IPS-15b (cell line): ENCODE results near the gene TNPO3.
"Not testable (repeated sequence)": the region's sequence is repeated elsewhere in the genome, so short reads cannot be mapped to it uniquely, and the experiment has no call there.

Experiments used
- H3K27me3 ChIP-seq: one replicate; pipeline ENCODE4 v1.6.1; 2013; ENCODE audit warnings: low read length; ENCODE audit not compliant: control insufficient read depth, insufficient read depth
- H3K36me3 ChIP-seq: one replicate; pipeline ENCODE4 v1.6.1; 2013; ENCODE audit warnings: low read length; ENCODE audit not compliant: control insufficient read depth, insufficient read depth
- H3K4me1 ChIP-seq: one replicate; pipeline ENCODE4 v1.6.1; 2013; ENCODE audit warnings: mild to moderate bottlenecking, low read length; ENCODE audit not compliant: control insufficient read depth, insufficient read depth
- H3K4me3 ChIP-seq: one replicate; pipeline ENCODE4 v1.5.1; 2013; ENCODE audit warnings: low read depth, low read length
- H3K9ac ChIP-seq: one replicate; pipeline ENCODE4 v1.6.1; 2013; ENCODE audit warnings: low read depth, mild to moderate bottlenecking, low read length
- H3K9me3 ChIP-seq: one replicate; pipeline ENCODE4 v1.6.1; 2013; ENCODE audit warnings: mild to moderate bottlenecking, low read length; ENCODE audit not compliant: control insufficient read depth, insufficient read depth

The TNPO3 gene

DNA sequence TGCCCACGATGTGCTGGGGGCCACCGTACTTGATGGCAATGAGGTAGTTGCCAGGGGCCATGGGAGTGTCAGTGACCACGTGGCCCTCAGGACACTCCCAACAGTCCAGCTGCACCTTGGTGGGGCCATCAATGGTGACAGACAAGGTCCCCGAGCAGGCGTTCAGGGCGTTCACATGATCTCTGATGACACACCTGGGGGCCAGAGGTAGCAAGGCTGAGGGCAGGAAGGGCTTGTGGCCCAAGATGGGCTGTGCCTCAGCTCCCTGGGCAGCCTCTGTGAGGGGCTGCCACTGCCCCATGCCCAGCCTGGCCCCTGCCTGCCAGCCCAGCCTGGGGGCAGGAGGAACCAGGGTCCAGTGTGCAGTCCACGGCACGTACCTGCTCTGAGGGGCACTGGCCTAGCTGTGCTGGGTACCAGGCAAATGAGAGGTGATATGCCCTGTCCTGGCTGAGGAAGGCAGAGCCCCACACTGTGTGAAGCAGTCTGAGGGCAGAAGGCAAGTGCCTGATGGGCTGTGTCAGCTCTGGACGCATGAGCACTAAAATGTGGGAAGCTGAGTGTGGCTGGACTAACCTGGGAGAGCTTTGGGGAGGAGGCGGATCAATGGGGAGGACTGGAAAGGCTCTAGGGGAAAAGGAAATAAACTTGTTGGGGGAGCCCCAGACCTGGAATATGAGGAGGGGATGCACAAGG lies 140.9 kb downstream of the TNPO3 start:
- H3K36me3 ChIP-seq: peaks cover 2% of the 10 kb centered on the region
- H3K9ac ChIP-seq: no peak overlapping the region
- peaks cover 14% of the 10 kb centered on the region for H3K4me1 ChIP-seq
- no peaks in the 10 kb centered on the region for H3K9me3 ChIP-seq
- H3K27me3 ChIP-seq: peaks cover 43% of the 10 kb centered on the region
- H3K4me3 ChIP-seq: no peak overlapping the region

GRCh38 chr7:128912709-128913495 lies 142.0 kb downstream of the TNPO3 start:
- Histone ChIP-seq H3K27me3 (peaks cover 44% of the 10 kb centered on the region), H3K4me1 (peaks cover 14% of the 10 kb centered on the region)
- H3K4me3 ChIP-seq, H3K9ac ChIP-seq, H3K9me3 ChIP-seq, H3K36me3 ChIP-seq: not testable (repeated sequence)

DNA sequence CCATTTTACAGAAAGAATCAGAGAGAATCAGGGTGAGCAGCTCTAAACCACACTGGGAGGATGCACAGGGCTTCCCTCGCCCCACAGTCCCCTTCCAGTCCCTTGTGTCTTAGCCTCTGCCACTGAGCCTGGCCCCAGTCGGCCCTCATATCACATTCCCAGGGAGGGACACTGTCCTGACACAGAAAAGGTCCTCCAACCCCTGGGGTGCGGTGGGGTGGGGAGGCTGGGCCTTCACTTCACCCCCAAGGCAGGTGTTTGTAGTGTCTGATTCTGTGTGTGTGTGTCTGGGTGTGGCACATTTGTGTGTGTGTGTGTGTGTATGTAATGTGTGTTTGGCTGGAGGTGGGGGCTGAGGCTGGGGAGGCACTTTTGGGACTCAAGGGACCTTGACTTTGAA lies 142.6 kb downstream of the TNPO3 start:
- no peak overlapping the region for H3K4me3 ChIP-seq
- H3K36me3 ChIP-seq: peaks cover 2% of the 10 kb centered on the region
- no peaks in the 10 kb centered on the region for H3K9me3 ChIP-seq
- H3K4me1 ChIP-seq: peaks cover 14% of the 10 kb centered on the region
- H3K9ac ChIP-seq: no peak overlapping the region
- peaks cover 44% of the 10 kb centered on the region for H3K27me3 ChIP-seq

GRCh38 chr7:128911423-128912031 lies 143.4 kb downstream of the TNPO3 start:
- Histone ChIP-seq H3K9ac (peak overlapping the region; percentile 37), H3K4me1 (peaks cover 14% of the 10 kb centered on the region), H3K4me3 (peak overlapping the region; percentile 58), H3K36me3 (peaks cover 2% of the 10 kb centered on the region), H3K27me3 (peaks cover 37% of the 10 kb centered on the region), H3K9me3 (no peaks in the 10 kb centered on the region)

DNA sequence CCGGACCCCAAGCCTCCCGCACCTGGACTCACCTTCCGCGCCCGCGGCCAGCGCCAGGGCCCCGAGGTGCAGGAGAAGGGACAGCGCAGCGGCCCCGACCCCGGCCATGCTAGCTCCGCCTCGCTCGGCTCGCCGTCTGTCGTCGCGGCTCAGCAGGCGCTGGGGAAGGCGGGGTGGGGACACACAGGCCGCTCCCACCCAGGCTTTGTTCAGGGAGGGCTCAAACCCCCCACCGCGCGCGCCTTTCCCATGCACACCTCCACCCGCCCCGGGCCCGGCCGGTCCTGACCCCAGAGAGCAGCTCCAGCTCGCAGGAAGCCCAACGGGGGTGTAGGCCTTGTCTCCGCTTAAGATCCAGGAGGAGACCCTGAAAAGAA lies 144.4 kb downstream of the TNPO3 start, which contains the start of gene KCP:
KCP (minus strand) TSS at position 141 of the 377 bp plus-strand sequence; CDS start at position 108, 33 bp downstream.
- Histone ChIP-seq H3K4me3 (peak within 1 kb of the TSS; percentile 58), H3K36me3 (peaks cover 2% of the 10 kb centered on the region), H3K4me1 (peaks cover 14% of the 10 kb centered on the region), H3K27me3 (peaks cover 35% of the 10 kb centered on the region), H3K9ac (peak within 1 kb of the TSS; percentile 37), H3K9me3 (no peaks in the 10 kb centered on the region)

GRCh38 chr7:128909625-128910568 lies 145.0 kb downstream of the TNPO3 start:
- peak overlapping the region; percentile 58 for H3K4me3 ChIP-seq
- H3K27me3 ChIP-seq: peaks cover 30% of the 10 kb centered on the region
- no peaks in the 10 kb centered on the region for H3K9me3 ChIP-seq
- peaks cover 14% of the 10 kb centered on the region for H3K4me1 ChIP-seq
- peak overlapping the region; percentile 12 for H3K9ac ChIP-seq
- peaks cover 2% of the 10 kb centered on the region for H3K36me3 ChIP-seq

- Histone ChIP-seq H3K27me3 (peaks cover 21% of the 10 kb centered on the region), H3K9me3 (no peaks in the 10 kb centered on the region), H3K4me1 (peaks cover 11% of the 10 kb centered on the region), H3K9ac (no peak overlapping the region), H3K4me3 (peak overlapping the region; percentile 58), H3K36me3 (peaks cover 2% of the 10 kb centered on the region)
Observed at GRCh38 chr7:128908750-128909624, 145.9 kb downstream of the TNPO3 start.

GRCh38 chr7:128906766-128907559 lies 147.9 kb downstream of the TNPO3 start:
- peaks cover 16% of the 10 kb centered on the region for H3K27me3 ChIP-seq
- H3K4me3 ChIP-seq: no peak overlapping the region
- H3K36me3 ChIP-seq: peaks cover 2% of the 10 kb centered on the region
- H3K4me1 ChIP-seq: peaks cover 11% of the 10 kb centered on the region
- no peaks in the 10 kb centered on the region for H3K9me3 ChIP-seq
- H3K9ac ChIP-seq: no peak overlapping the region

DNA sequence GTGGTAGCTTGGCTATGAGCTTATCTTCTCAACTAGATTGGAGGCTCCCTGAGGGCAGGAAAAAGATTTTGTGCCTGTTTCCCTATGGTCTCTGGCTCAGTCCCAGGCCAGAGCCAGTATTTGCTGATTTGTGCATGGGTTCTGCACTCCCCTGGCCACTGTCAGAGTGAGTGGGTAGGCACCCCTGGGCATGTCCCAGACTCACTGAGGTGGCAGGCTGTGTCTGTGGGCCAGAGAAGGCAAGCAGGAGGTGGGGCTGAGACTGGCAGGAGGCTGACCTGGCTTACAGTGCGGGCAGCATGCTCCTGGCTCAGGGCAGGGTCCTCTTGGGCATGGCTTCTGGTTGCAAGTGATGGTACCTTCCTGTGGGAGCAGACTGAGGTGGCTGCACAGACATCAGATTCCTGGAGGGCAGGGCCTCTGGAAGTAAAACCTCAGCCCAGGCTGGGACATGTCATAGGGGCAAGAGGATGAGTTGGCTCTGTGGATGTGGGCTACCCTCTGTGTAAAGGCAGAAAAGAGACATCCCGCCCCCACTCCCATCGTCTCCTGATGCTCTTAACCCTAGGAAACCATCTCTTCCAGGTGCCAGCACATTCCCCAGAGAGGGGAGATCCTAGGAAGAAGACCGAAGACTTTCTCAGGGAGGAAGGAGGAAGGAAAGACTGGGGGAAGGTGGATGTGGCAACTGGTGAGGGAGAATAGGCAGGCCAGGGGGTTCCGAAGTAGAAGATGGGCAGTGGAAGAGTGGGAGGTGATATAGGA lies 148.7 kb downstream of the TNPO3 start:
- H3K4me3 ChIP-seq: no peak overlapping the region
- peaks cover 16% of the 10 kb centered on the region for H3K27me3 ChIP-seq
- peaks cover 7% of the 10 kb centered on the region for H3K4me1 ChIP-seq
- no peaks in the 10 kb centered on the region for H3K9me3 ChIP-seq
- H3K9ac ChIP-seq: no peak overlapping the region
- H3K36me3 ChIP-seq: peaks cover 2% of the 10 kb centered on the region
